Endothelial cell of umbilical vein (primary cell): ENCODE data around the gene RNF150. TPM values are rescaled to one million over a fixed set of nuclear protein-coding genes. Genes with fewer than 3 reads are reported as not detected.

Experiments
- BruUV-seq: library from RNA; stranded (reverse); fragments of 400-500 nt; replicated peaks from 2 replicates; lab custom pipeline; 2021; lab: Mats Ljungman, UMichigan
- CTCF ChIA-PET: fragments of 300-600, 350-600 bp; sonication (Branson Sonifier 250); formaldehyde crosslinking; loops from one replicate; lab custom pipeline; 2021; ENCODE audit warnings: antibody characterized with exemption, inconsistent platforms; lab: Charles Lee
- POLR2A ChIA-PET: fragments of 300-600, 350-600 bp; sonication (Branson Sonifier 250); formaldehyde crosslinking; loops from one replicate; lab custom pipeline; 2021; ENCODE audit warnings: antibody characterized with exemption, inconsistent platforms; lab: Charles Lee
- DNase-seq: peaks from one replicate; pipeline ENCODE4 v3.0.0-alpha.2; 2011; ENCODE audit warnings: low read depth, low spot score
- FAIRE-seq: peaks from 2 replicates; lab custom pipeline; 2011; peaks lifted over from hg19 to GRCh38; lab: Jason Lieb, UNC
- H2AFZ ChIP-seq: 2 replicates; pipeline ENCODE4 v1.6.0; 2012; ENCODE audit warnings: low read depth, low read length, control low read depth, inconsistent platforms
- H3K27ac ChIP-seq: 2 replicates; pipeline ENCODE4 v1.5.1; 2011; ENCODE audit warnings: low read depth, mild to moderate bottlenecking, control low read depth, low read length, moderate library complexity; ENCODE audit not compliant: insufficient read depth
- H3K27me3 ChIP-seq, 2 experiments: 2 replicates each; pipeline versions ENCODE4 v1.6.0 to v1.6.1; 2011; ENCODE audit warnings: low read length in 2 of 2, mixed read lengths in 1 of 2; ENCODE audit not compliant: control insufficient read depth in 2 of 2, insufficient read depth in 2 of 2
- H3K36me3 ChIP-seq, 2 experiments: 2 replicates in 1 of 2; 3 replicates in 1 of 2; pipeline ENCODE4 v1.5.1; 2011; ENCODE audit warnings: low read length in 2 of 2, mild to moderate bottlenecking in 1 of 2, moderate library complexity in 1 of 2; ENCODE audit not compliant: control insufficient read depth in 2 of 2, insufficient read depth in 2 of 2; ENCODE audit errors: extremely low read depth in 1 of 2
- H3K4me1 ChIP-seq: 3 replicates; pipeline ENCODE4 v1.5.1; 2011; ENCODE audit warnings: mild to moderate bottlenecking, low read length; ENCODE audit not compliant: control insufficient read depth, insufficient read depth; ENCODE audit errors: extremely low read depth
- H3K4me2 ChIP-seq: 2 replicates; pipeline ENCODE4 v1.6.1; 2011; ENCODE audit warnings: low read length, control low read depth, mixed read lengths; ENCODE audit not compliant: insufficient read depth
- H3K4me3 ChIP-seq, 3 experiments: fragments of 200-600 bp in 1 of 3; sonication (generic), shearing (Covaris generic) in 1 of 3; replicated peaks in 1 of 3; 2 replicates each; pipeline ENCODE4 v1.5.1; 2011 to 2016; ENCODE audit warnings: control low read depth in 3 of 3, low read length in 3 of 3, mild to moderate bottlenecking in 2 of 3, inconsistent platforms in 1 of 3, low read depth in 1 of 3, moderate library complexity in 1 of 3; ENCODE audit not compliant: insufficient read depth in 1 of 3
- H3K79me2 ChIP-seq: 2 replicates; pipeline ENCODE4 v1.6.0; 2012; ENCODE audit warnings: low read length, inconsistent platforms; ENCODE audit not compliant: control insufficient read depth, insufficient read depth
- H3K9ac ChIP-seq: replicated peaks from 2 replicates; pipeline ENCODE3; 2011; ENCODE audit warnings: low read length, control low read depth; ENCODE audit not compliant: insufficient read depth; ENCODE audit errors: extremely low read depth
- H3K9me1 ChIP-seq: replicated peaks from 3 replicates; pipeline ENCODE4 v1.6.0; 2011; ENCODE audit warnings: mild to moderate bottlenecking, low read length; ENCODE audit not compliant: control insufficient read depth, insufficient read depth; ENCODE audit errors: extremely low read depth
- H3K9me3 ChIP-seq: replicated peaks from 2 replicates; pipeline ENCODE4 v1.5.1; 2012; ENCODE audit warnings: low read length, inconsistent platforms; ENCODE audit not compliant: control insufficient read depth, insufficient read depth
- H4K20me1 ChIP-seq: replicated peaks from 2 replicates; pipeline ENCODE3; 2011; ENCODE audit warnings: mild to moderate bottlenecking, low read length; ENCODE audit not compliant: control insufficient read depth, insufficient read depth; ENCODE audit errors: extremely low read depth
- EZH2 ChIP-seq: IDR thresholded peaks from 2 replicates; pipeline ENCODE4 v1.6.1; 2012; ENCODE audit warnings: borderline replicate concordance, low read depth, mild to moderate bottlenecking, moderate library complexity, low read length, inconsistent platforms; ENCODE audit not compliant: severe bottlenecking
- FOS ChIP-seq: IDR thresholded peaks from 2 replicates; pipeline ENCODE4 v1.6.1; 2011; ENCODE audit warnings: mild to moderate bottlenecking, low read length, moderate library complexity, borderline replicate concordance; ENCODE audit not compliant: insufficient read depth
- GATA2 ChIP-seq: IDR thresholded peaks from 2 replicates; pipeline ENCODE4 v1.7.0; 2011; ENCODE audit warnings: low read depth, mild to moderate bottlenecking, moderate library complexity, mixed read lengths, low read length; ENCODE audit not compliant: insufficient read length, insufficient read depth
- JUN ChIP-seq: IDR thresholded peaks from 2 replicates; pipeline ENCODE4 v1.6.1; 2011; ENCODE audit warnings: borderline replicate concordance, low read depth; ENCODE audit not compliant: insufficient read length, insufficient read depth
- MYC ChIP-seq: IDR thresholded peaks from one replicate; pipeline ENCODE4 v1.6.1; 2011; ENCODE audit warnings: mild to moderate bottlenecking, low read depth, low read length
- POLR2A ChIP-seq: IDR thresholded peaks from 2 replicates; pipeline ENCODE4 v1.6.1; 2012; ENCODE audit warnings: low read depth, mild to moderate bottlenecking, control low read depth, low read length
- POLR2AphosphoS5 ChIP-seq: IDR thresholded peaks from 2 replicates; pipeline ENCODE4 v1.6.1; 2012; ENCODE audit warnings: low read depth, mild to moderate bottlenecking, control low read depth, low read length, moderate library complexity; ENCODE audit not compliant: insufficient read depth
- dilution Hi-C: fragments of 300-500 bp; cut with MboI; formaldehyde crosslinking; loops from one replicate; pipeline ENCODE4 v1.15.0; 2019; ENCODE audit warnings: low sequenced_read_pairs; ENCODE audit not compliant: extremely low pct_ligation_motif_present
- intact Hi-C: fragments of 100-400 bp; cut with micrococcal nuclease; formaldehyde crosslinking; loops from one replicate; pipeline ENCODE4 v1.10.0; 2022
- polyA plus RNA-seq, 4 experiments: library from polyadenylated mRNA; depleted of rRNA in 3 of 4; stranded (reverse) in 3 of 4; unstranded in 1 of 4; fragments of >200 nt; gene quantifications; 2 replicates each; pipeline versions ENCODE4 v1.2.1 to v1.2.3, GENCODE V29; 2011 to 2012; ENCODE audit warnings: missing spikeins in 1 of 4
- total RNA-seq: library from RNA; stranded (reverse); gene quantifications from 2 replicates; pipeline ENCODE4 v1.2.3, GENCODE V29; 2021
- TF ChIP-seq, protein P1 (sequence below): IDR thresholded peaks from 2 replicates; pipeline ENCODE4 v1.6.1; 2011; ENCODE audit not compliant: insufficient read depth, insufficient read length
- TF ChIP-seq, protein P2 (sequence below), 2 donors: IDR thresholded peaks; 1 replicate in 1 of 2; 2 replicates in 1 of 2; pipeline ENCODE4 v1.5.1; 2011; ENCODE audit warnings: low read length in 2 of 2, mild to moderate bottlenecking in 2 of 2, moderate library complexity in 2 of 2, control low read depth in 1 of 2, inconsistent platforms in 1 of 2, low read depth in 1 of 2; ENCODE audit not compliant: insufficient read depth in 1 of 2; ENCODE audit errors: extremely low read depth in 1 of 2

The RNF150 gene
- total and polyA plus RNA-seq, 2 donors (not counting 3 experiments of a cell fraction or from before 2014, with no cell fraction given): 0.33 to 0.35 TPM

DNA sequence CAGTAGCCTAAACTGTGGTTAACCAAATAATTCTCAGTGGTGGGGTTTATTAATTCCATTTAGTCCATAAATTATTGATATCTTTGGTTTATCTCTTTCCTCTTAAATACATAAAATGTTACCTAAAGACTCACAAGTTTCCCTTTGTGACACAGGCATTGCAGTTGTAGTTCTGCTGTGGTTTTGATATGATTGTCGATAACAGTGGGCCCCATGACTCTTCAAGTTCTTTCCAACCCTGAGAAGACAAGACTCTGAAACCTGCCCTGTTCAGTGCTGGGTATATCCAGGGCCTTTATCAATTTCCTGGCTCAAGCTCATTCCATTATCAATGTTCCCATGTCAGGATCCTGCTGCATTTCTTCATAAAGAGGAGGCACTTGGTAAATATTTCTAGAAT lies 259.2 kb downstream of the RNF150 start:
- no TSS peak for BruUV-seq
- TF ChIP-seq, protein P1, sequence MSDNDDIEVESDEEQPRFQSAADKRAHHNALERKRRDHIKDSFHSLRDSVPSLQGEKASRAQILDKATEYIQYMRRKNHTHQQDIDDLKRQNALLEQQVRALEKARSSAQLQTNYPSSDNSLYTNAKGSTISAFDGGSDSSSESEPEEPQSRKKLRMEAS: no peak
- TF ChIP-seq FOS: no peak
- no peak for TF ChIP-seq JUN
- TF ChIP-seq POLR2AphosphoS5: no peak
- TF ChIP-seq MYC: no peak
- no peak for TF ChIP-seq EZH2
- TF ChIP-seq, protein P2, sequence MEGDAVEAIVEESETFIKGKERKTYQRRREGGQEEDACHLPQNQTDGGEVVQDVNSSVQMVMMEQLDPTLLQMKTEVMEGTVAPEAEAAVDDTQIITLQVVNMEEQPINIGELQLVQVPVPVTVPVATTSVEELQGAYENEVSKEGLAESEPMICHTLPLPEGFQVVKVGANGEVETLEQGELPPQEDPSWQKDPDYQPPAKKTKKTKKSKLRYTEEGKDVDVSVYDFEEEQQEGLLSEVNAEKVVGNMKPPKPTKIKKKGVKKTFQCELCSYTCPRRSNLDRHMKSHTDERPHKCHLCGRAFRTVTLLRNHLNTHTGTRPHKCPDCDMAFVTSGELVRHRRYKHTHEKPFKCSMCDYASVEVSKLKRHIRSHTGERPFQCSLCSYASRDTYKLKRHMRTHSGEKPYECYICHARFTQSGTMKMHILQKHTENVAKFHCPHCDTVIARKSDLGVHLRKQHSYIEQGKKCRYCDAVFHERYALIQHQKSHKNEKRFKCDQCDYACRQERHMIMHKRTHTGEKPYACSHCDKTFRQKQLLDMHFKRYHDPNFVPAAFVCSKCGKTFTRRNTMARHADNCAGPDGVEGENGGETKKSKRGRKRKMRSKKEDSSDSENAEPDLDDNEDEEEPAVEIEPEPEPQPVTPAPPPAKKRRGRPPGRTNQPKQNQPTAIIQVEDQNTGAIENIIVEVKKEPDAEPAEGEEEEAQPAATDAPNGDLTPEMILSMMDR (IDR thresholded peaks at IDR 0.05; ENCODE audit: extremely low read depth in 1 of 2, insufficient read depth in 1 of 2, low read depth in 1 of 2, low read length in 2 of 2): no peak
- no peak for TF ChIP-seq POLR2A
- TF ChIP-seq GATA2: no peak
- H3K36me3 ChIP-seq: no peaks in the 10 kb centered on the region
- H2AFZ ChIP-seq: no peak overlapping the region
- dilution Hi-C loops: no loop called here
- FAIRE-seq (no peak), DNase-seq (no peak)
- POLR2A ChIA-PET: no interaction called here
- intact Hi-C loops: no loop called here
- H3K9me3 ChIP-seq: no peaks in the 10 kb centered on the region
- CTCF ChIA-PET: interaction anchor here (1.4 to 2.1 kb wide), 3 partner anchors 8 to 514 kb away, joined by 3 to 22 read pairs (median 5); no protein-coding TSS in a partner anchor
- H4K20me1 ChIP-seq: no peaks in the 10 kb centered on the region
- no peaks in the 10 kb centered on the region for H3K79me2 ChIP-seq
- H3K27me3 ChIP-seq: peaks cover 13 to 39% of the 10 kb centered on the region in 2 experiments
- no peak overlapping the region for H3K4me3 ChIP-seq
- no peaks in the 10 kb centered on the region for H3K4me1 ChIP-seq
- no peak overlapping the region for H3K9ac ChIP-seq
- no peak overlapping the region for H3K4me2 ChIP-seq
- H3K27ac ChIP-seq: no peak overlapping the region
- H3K9me1 ChIP-seq: no peaks in the 10 kb centered on the region
